Ascending aorta (tissue), 2 donors: ENCODE data around the gene OVAAL. TPM values are rescaled to one million over a fixed set of nuclear protein-coding genes. Genes with fewer than 3 reads are reported as not detected.

Experiments
- DNase-seq, 2 donors: peaks; one replicate each; pipeline ENCODE4 v3.0.0-alpha.2; 2019; ENCODE audit warnings: low spot score in 2 of 2
- H3K27ac ChIP-seq, 2 donors: fragments of 200-600 bp; sonication (generic); one replicate each; pipeline ENCODE4 v1.5.1; 2016 to 2017; ENCODE audit warnings: mild to moderate bottlenecking in 1 of 2
- H3K27me3 ChIP-seq: fragments of 200-600 bp; sonication (generic); one replicate; pipeline ENCODE4 v1.5.1; 2017
- H3K36me3 ChIP-seq, 2 donors: fragments of 200-600 bp; sonication (generic); one replicate each; pipeline ENCODE4 v1.5.1; 2016
- H3K4me1 ChIP-seq, 2 donors: fragments of 200-600 bp; sonication (generic); one replicate each; pipeline ENCODE4 v1.5.1; 2016 to 2017; ENCODE audit warnings: mild to moderate bottlenecking in 1 of 2
- H3K4me3 ChIP-seq, 2 donors: fragments of 200-600 bp; sonication (generic); one replicate each; pipeline ENCODE4 v1.5.1; 2016 to 2017; ENCODE audit warnings: mild to moderate bottlenecking in 1 of 2
- H3K9me3 ChIP-seq, 2 donors: fragments of 200-600 bp; sonication (generic); one replicate each; pipeline ENCODE4 v1.5.1; 2016
- intact Hi-C: fragments of 100-400 bp; cut with DNase I; formaldehyde crosslinking; loops from one replicate; pipeline ENCODE4 v1.15.1; 2023
- total RNA-seq: library from RNA; depleted of rRNA; stranded (reverse); fragments of >200 nt; gene quantifications from one replicate; pipeline ENCODE4 v1.1.0, GENCODE V29; 2016
- TF ChIP-seq, protein P1 (sequence below), 3 experiments: fragments of 200-600 bp in 2 of 3; fragments of 450-650 bp in 1 of 3; sonication (generic) in 2 of 3; IDR thresholded peaks; one replicate each; pipeline ENCODE4 v1.5.1; 2016 to 2019; ENCODE audit warnings: antibody characterized with exemption in 3 of 3, mild to moderate bottlenecking in 1 of 3, moderate library complexity in 1 of 3

OVAAL gene
- not detected for total RNA-seq

DNA sequence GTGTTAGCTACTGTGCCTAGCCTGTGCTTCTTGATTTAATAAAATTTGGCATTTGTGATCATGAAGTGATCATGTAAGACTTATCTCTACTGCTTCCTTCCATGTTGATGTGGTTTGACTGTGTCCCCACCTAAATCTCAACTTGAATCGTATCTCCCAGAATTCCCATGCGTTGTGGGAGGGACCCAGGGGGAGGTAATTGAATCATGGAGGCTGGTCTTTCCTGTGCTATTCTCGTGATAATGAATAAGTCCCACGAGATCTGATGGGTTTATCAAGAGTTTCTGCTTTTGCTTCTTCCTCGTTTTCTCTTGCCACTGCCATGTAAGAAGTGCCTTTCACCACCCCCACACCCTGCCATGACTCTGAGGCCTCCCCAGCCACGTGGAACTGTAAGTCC is at the start of gene OVAAL:
Gene OVAAL, plus strand, starts transcription at position 301 of the 400 bp plus-strand sequence.
- Histone ChIP-seq H3K4me1 (peaks cover 8 to 25% of the 10 kb centered on the region in 2 donors), H3K27ac (peak within 1 kb of the TSS; percentile 76 to 78), H3K4me3 (no peak within 1 kb of the TSS), H3K36me3 (no peaks in the 10 kb centered on the region), H3K9me3 (no peaks in the 10 kb centered on the region), H3K27me3 (no peaks in the 10 kb centered on the region)
- intact Hi-C loops, result no loop called here
- no peak for DNase-seq
- TF ChIP-seq, protein P1, sequence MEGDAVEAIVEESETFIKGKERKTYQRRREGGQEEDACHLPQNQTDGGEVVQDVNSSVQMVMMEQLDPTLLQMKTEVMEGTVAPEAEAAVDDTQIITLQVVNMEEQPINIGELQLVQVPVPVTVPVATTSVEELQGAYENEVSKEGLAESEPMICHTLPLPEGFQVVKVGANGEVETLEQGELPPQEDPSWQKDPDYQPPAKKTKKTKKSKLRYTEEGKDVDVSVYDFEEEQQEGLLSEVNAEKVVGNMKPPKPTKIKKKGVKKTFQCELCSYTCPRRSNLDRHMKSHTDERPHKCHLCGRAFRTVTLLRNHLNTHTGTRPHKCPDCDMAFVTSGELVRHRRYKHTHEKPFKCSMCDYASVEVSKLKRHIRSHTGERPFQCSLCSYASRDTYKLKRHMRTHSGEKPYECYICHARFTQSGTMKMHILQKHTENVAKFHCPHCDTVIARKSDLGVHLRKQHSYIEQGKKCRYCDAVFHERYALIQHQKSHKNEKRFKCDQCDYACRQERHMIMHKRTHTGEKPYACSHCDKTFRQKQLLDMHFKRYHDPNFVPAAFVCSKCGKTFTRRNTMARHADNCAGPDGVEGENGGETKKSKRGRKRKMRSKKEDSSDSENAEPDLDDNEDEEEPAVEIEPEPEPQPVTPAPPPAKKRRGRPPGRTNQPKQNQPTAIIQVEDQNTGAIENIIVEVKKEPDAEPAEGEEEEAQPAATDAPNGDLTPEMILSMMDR (IDR thresholded peaks at IDR 0.05), result no peak

DNA sequence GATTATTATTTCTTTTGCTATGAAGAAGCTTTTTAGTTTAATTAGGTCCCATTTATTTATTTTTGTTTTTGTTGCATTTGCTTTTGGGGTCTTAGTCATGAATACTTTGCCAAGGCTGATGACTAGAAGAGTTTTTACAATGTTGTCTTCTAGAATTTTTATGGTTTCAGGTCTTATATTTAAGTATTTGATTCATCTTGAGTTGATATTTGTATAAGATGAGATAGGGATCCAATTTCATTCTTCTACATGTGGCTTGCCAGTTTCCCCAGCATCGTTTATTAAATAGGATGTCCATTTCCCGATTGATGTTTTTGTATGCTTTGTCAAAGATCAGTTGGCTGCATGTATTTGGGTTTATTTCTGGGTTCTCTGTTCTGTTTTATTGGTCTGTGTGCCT is 47.9 kb upstream of the OVAAL start:
- H3K27me3 ChIP-seq, result no peaks in the 10 kb centered on the region
- H3K4me3 ChIP-seq, result no peak overlapping the region
- no peaks in the 10 kb centered on the region for H3K9me3 ChIP-seq
- no peaks in the 10 kb centered on the region for H3K36me3 ChIP-seq
- TF ChIP-seq, protein P1 (IDR thresholded peaks at IDR 0.05), result no peak
- H3K27ac ChIP-seq, result no peak overlapping the region
- DNase-seq, result no peak
- intact Hi-C loops, result no loop called here
- no peaks in the 10 kb centered on the region for H3K4me1 ChIP-seq

DNA sequence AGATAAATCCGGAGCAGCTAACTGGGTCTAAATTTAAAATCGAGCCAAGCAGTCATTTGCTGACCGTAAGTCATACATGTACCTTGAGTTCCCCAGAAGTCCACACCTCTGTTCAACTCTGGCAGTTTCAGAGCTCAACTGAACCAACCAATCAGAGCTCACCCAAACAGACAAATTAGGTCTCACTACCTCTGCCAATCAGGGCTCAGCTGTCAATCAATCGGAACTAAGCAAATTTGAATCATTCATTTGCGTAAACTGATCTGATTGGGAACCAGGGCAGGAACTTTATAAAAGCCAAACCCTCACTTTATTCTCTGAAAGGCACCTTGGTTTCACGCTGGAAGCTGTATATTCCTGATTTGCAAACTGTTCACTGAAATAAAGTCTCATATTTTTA is 45.2 kb upstream of the OVAAL start:
- DNase-seq, result no peak
- Histone ChIP-seq H3K27me3 (no peaks in the 10 kb centered on the region), H3K4me3 (no peak overlapping the region), H3K27ac (no peak overlapping the region), H3K36me3 (no peaks in the 10 kb centered on the region), H3K9me3 (no peaks in the 10 kb centered on the region), H3K4me1 (peaks cover 0 to 8% of the 10 kb centered on the region in 2 donors)
- intact Hi-C loops, result no loop called here
- TF ChIP-seq, protein P1 (IDR thresholded peaks at IDR 0.05), result no peak

DNA sequence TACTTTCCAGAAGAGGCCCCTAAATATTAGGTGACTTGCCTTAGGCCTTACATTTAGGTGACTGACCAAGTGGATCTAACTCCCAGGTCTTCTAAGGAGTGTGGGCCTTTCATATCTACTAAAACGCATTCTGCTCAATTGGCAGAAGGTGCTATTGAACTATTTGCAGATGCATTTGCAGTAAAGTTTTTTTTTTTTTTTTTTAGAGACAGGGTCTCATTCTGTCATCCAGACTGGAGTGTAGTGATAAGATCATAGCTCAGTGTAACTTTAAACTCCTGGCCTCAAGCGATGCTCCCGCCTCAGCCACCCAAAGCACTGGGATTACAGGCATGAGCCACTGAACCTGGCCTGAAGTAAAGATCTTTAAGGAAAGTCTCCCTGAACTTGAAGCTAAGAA is 43.4 kb upstream of the OVAAL start:
- TF ChIP-seq, protein P1 (IDR thresholded peaks at IDR 0.05), result no peak
- no peaks in the 10 kb centered on the region for H3K9me3 ChIP-seq
- DNase-seq, result no peak
- H3K27ac ChIP-seq, result no peak overlapping the region
- no peak overlapping the region for H3K4me3 ChIP-seq
- H3K4me1 ChIP-seq, result peaks cover 0 to 8% of the 10 kb centered on the region in 2 donors
- no peaks in the 10 kb centered on the region for H3K27me3 ChIP-seq
- H3K36me3 ChIP-seq, result no peaks in the 10 kb centered on the region
- intact Hi-C loops, result loop anchor here (5.0 kb wide), 2 partner anchors 347 to 637 kb away; no protein-coding TSS in a partner anchor

DNA sequence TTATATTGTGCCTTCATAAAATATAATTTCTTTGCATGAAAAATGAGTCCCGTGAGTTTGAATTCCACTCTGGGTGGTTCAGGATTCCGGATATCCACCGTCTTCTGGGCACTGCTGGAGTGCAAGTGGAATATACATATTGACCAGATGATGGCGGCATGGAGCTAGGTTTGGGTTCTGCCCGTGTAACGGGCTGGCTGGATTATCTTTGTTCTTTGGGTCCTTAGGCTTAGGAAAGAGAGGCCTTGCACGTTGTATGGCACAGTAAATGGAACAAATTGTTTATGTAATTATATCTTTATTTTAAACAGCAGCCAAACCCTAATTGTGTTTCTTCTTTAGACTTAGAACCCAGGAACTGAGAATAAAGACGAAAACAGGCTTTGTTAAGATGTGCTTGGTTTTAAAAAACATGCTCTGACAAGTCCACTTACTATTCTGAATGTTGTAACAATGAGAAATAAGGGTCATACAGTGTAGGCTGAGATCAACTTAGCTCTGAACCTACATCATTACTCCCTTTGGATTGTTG is 42.8 kb upstream of the OVAAL start:
- peak in 1 of 2 donors; percentile 79 for DNase-seq
- Histone ChIP-seq H3K9me3 (no peaks in the 10 kb centered on the region), H3K27ac (no peak overlapping the region), H3K4me3 (no peak overlapping the region), H3K36me3 (no peaks in the 10 kb centered on the region), H3K27me3 (no peaks in the 10 kb centered on the region), H3K4me1 (peaks cover 0 to 8% of the 10 kb centered on the region in 2 donors)
- TF ChIP-seq, protein P1 (IDR thresholded peaks at IDR 0.05), result peak; percentile 72 to 92 (median 79)
- intact Hi-C loops, result loop anchor here (5.0 kb wide), 2 partner anchors 346 to 636 kb away; no protein-coding TSS in a partner anchor
